ENCODE results near the gene GOLGA6C. TPM values are rescaled to one million over a fixed set of nuclear protein-coding genes. Genes with fewer than 3 reads are reported as not detected.
A peak's percentile ranks its signal among the peaks of the same experiment; 100 is the strongest.

GOLGA6C gene
- total RNA-seq, 1 donor = not detected

DNA sequence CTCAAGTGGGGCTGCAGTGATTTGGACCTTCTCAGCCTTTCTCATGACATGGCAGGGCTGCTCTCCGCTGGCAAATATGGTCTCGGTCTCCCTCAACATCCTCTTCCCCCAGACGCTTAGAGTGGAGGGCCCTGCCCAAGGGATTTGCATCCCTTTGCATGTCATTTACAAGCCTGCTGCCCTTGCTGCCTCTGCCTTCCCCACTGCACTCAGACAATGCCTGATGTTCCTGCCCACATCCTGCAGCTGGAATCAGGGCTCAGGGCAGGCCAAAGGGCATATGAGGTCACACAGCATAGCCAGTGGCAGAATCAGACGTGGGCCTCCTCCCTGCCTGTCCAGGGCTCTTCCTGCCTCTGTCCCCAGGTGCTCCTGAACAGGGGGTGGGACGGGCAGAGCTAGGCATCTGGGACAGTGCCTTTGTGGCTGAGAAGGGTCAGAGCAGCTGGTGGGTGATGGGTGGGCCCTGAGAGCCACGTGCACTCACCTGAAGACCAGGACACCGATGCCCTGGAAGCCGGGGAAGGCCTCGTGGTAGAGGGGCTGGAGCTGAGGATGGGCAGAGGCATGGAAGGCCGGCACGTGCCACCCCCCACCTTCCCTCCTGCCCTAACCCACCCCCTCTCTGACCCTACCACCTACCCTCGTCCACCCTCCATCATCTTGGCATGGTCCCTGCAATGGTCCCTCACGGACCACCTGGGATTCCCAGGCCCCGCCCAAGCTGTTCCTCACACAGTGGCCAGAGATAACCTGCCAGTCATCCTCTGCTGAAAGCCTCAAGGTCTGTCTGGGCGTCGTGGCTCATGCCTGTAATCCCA is 27.4 kb upstream of the GOLGA6C start:
- Histone ChIP-seq H3K4me3 (ENCODE audit: insufficient read depth, low read length) (no peak overlapping the region), H3K9me3 (ENCODE audit: low read depth, low read length) (no peaks in the 10 kb centered on the region), H3K4me2 (ENCODE audit: insufficient read depth, low read length) (no peak overlapping the region), H3K27me3 (ENCODE audit: insufficient read depth, low read length) (peaks cover 35% of the 10 kb centered on the region), H4K20me1 (ENCODE audit: insufficient read depth, low read length) (peaks cover 4% of the 10 kb centered on the region), H2AFZ (ENCODE audit: low read length) (no peak overlapping the region), H3K27ac (ENCODE audit: low read depth, low read length) (no peak overlapping the region), H3K79me2 (ENCODE audit: insufficient read depth, low read length) (no peaks in the 10 kb centered on the region), H3K4me1 (ENCODE audit: insufficient read depth, low read length) (no peaks in the 10 kb centered on the region), H3K36me3 (ENCODE audit: insufficient read depth, low read length) (no peaks in the 10 kb centered on the region)
- DNase-seq (ENCODE audit: insufficient read length, low spot score, missing footprints) = peak; percentile 52
- no peak for TF ChIP-seq CTCF (IDR thresholded peaks at IDR 0.05; ENCODE audit: extremely low read depth, low read depth, low read length)

DNA sequence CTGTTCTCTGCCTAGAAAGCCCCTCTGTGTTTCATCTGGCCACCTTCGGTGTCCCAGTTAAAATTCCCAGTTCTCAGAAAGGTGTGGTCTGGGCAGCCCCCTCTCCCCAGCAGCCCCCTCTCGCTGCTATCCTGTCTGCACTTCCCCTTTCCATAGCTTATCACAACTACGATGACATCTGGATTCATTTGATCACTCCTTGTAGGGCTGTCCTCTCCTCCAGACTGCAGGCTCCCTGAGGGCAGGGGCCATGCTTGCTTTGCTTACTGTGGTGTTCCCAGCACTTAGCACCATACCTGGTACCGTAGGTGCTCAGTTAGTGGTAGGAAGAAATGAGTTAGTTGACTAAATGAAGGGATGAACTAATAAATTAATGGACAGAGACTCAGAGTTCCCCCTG is 26.3 kb upstream of the GOLGA6C start:
- no peak for TF ChIP-seq CTCF (IDR thresholded peaks at IDR 0.05; ENCODE audit: extremely low read depth, low read depth, low read length)
- Histone ChIP-seq H3K27me3 (ENCODE audit: insufficient read depth, low read length) (peaks cover 33% of the 10 kb centered on the region), H4K20me1 (ENCODE audit: insufficient read depth, low read length) (peaks cover 4% of the 10 kb centered on the region), H3K79me2 (ENCODE audit: insufficient read depth, low read length) (no peaks in the 10 kb centered on the region), H3K9me3 (ENCODE audit: low read depth, low read length) (no peaks in the 10 kb centered on the region), H3K27ac (ENCODE audit: low read depth, low read length) (no peak overlapping the region), H3K4me3 (ENCODE audit: insufficient read depth, low read length) (no peak overlapping the region), H3K36me3 (ENCODE audit: insufficient read depth, low read length) (no peaks in the 10 kb centered on the region), H2AFZ (ENCODE audit: low read length) (no peak overlapping the region), H3K4me1 (ENCODE audit: insufficient read depth, low read length) (no peaks in the 10 kb centered on the region), H3K4me2 (ENCODE audit: insufficient read depth, low read length) (no peak overlapping the region)
- DNase-seq (ENCODE audit: insufficient read length, low spot score, missing footprints) = peak; percentile 52

- Histone ChIP-seq H3K27me3 (ENCODE audit: insufficient read depth, low read length) (peaks cover 33% of the 10 kb centered on the region), H3K4me3 (ENCODE audit: insufficient read depth, low read length) (no peak overlapping the region), H3K36me3 (ENCODE audit: insufficient read depth, low read length) (no peaks in the 10 kb centered on the region), H3K4me2 (ENCODE audit: insufficient read depth, low read length) (no peak overlapping the region), H3K79me2 (ENCODE audit: insufficient read depth, low read length) (no peaks in the 10 kb centered on the region), H3K9me3 (ENCODE audit: low read depth, low read length) (no peaks in the 10 kb centered on the region), H4K20me1 (ENCODE audit: insufficient read depth, low read length) (peaks cover 4% of the 10 kb centered on the region), H3K4me1 (ENCODE audit: insufficient read depth, low read length) (no peaks in the 10 kb centered on the region), H3K27ac (ENCODE audit: low read depth, low read length) (no peak overlapping the region), H2AFZ (ENCODE audit: low read length) (no peak overlapping the region)
- peak; percentile 52 for DNase-seq (ENCODE audit: insufficient read length, low spot score, missing footprints)
- no peak for TF ChIP-seq CTCF (IDR thresholded peaks at IDR 0.05; ENCODE audit: extremely low read depth, low read depth, low read length)
These were observed 25.8 kb upstream of the GOLGA6C start for GRCh38 chr15:75232252-75232813.

GRCh38 chr15:75232826-75233503 is 25.2 kb upstream of the GOLGA6C start:
- Histone ChIP-seq H3K4me3 (ENCODE audit: insufficient read depth, low read length) (no peak overlapping the region), H3K4me2 (ENCODE audit: insufficient read depth, low read length) (no peak overlapping the region), H3K27ac (ENCODE audit: low read depth, low read length) (no peak overlapping the region), H4K20me1 (ENCODE audit: insufficient read depth, low read length) (peaks cover 4% of the 10 kb centered on the region), H3K36me3 (ENCODE audit: insufficient read depth, low read length) (no peaks in the 10 kb centered on the region), H3K27me3 (ENCODE audit: insufficient read depth, low read length) (peaks cover 39% of the 10 kb centered on the region), H2AFZ (ENCODE audit: low read length) (no peak overlapping the region), H3K79me2 (ENCODE audit: insufficient read depth, low read length) (no peaks in the 10 kb centered on the region), H3K4me1 (ENCODE audit: insufficient read depth, low read length) (no peaks in the 10 kb centered on the region), H3K9me3 (ENCODE audit: low read depth, low read length) (no peaks in the 10 kb centered on the region)
- peak; percentile 71 for DNase-seq (ENCODE audit: insufficient read length, low spot score, missing footprints)
- no peak for TF ChIP-seq CTCF (IDR thresholded peaks at IDR 0.05; ENCODE audit: extremely low read depth, low read depth, low read length)

All from osteoblast (primary cell).